Activated CD4-positive, CD25-positive, alpha-beta regulatory T cell (primary cell): ENCODE results near the gene AAGAB.

Experiments used
- DNase-seq, 4 experiments: peaks; one replicate each; lab custom pipeline; 2025; lab: John Stamatoyannopoulos, UW

Gene AAGAB

DNA sequence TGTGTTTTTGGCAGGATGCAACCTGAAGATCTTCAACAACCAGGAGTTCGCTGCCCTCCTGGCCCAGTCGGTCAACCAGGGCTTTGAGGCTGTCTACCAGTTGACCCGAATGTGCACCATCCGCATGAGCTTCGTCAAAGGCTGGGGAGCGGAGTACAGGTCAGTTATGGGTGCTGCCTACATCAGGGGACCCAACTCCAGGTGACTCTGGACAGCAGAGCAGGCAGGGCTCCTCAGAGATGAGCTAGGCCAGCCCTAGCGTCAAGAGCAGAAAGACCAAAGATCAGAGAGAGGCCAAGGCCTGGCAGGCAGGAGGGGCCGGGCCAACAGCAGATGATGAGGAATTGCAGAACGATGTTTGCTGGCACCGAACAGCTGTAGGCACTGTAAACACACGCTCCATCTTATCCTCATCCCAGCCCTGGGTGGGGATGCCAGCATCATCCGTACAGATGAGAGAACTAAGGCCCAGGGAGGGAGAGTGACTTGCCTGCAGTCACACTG, 67.1 kb downstream of the AAGAB start:
- DNase-seq, result no peak

DNA sequence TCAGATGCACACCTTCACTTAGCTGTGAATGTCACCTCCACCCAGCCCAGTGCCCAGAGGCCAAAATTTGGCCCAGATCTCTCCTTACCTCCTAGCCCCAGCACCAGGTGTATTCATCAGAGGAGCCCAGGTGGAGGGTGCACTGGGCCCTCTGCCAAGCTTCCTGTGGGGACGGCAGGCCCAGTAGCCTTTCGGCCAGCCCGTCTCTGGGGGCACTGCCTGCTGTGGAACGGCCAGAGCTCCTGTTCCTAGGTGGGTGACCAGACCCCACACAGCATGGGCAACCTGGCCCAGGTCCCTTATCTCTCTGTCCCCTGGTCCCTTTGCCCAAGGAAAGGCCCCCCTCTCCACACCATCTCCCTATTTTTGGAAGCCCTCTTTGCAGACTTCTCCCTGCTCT, 67.8 kb downstream of the AAGAB start:
- DNase-seq, result no peak

DNA sequence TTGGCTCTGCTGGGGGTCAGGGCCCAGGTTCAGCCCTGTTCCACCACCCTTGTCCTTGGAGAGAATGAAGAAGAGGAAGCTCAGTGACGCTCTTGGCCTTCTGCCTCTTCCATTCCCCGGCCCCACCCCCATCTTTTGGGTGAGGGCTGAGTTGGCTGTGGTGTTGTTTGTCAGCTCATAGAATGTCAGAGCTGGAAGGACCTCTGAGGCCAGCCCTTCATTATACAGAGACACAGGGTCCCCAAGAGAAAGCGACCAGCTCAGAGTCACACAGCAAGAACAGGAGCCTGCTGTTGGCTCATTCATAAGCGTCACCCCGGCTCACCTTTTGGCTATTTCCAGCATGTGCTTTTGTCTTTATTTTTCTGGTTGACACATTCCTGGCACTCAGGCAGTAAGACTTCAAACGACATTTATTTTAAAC, 68.2 kb downstream of the AAGAB start:
- no peak for DNase-seq

DNA sequence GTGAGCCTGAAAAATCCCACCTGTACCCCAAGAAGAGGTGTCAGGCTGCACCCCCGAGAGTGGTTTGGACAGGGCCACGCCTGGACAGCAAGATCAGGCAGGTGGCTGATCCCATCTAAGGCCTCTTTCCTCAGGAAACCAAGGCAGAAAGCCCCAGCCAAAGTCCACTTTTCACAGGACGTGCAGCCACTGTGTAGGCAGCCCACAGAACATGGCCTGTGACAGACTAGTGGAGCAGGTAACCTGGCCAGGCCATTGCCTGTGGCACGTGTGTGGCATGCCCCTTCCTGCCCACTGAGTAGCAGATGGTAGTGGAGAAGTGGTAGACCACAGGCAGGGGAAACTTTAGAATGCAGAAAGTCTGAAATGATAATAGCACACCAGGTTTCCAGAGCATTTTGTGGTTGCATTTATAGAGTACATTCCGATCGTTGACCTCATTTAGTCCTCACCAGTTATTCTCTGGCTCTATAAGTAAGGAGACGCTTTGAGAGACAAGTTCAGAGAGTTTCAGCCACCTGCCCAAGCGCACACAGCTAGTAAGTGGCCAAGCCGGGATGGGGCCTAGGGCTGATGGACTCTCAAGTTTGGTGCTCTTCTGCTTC, 68.7 kb downstream of the AAGAB start:
- no peak for DNase-seq

DNA sequence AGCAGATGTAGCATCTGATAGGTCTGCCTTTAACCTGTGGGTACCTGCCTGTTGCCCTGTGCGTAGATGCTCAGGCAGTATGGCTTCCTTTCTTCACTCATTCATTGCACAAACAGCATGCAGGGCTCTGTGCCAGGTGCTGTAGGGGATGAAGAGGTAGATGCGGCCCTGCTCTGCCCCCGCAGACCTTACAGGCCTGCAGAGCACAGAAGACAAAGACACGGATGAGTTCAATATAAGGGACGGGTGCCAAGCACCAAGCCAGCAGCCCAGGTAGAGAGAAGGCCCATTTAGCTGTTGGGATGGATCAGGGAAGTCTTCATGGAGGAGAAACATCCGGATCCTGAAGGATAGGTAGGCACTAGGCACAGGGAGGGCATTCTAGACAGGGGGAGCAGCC, 69.4 kb downstream of the AAGAB start:
- DNase-seq, result no peak

DNA sequence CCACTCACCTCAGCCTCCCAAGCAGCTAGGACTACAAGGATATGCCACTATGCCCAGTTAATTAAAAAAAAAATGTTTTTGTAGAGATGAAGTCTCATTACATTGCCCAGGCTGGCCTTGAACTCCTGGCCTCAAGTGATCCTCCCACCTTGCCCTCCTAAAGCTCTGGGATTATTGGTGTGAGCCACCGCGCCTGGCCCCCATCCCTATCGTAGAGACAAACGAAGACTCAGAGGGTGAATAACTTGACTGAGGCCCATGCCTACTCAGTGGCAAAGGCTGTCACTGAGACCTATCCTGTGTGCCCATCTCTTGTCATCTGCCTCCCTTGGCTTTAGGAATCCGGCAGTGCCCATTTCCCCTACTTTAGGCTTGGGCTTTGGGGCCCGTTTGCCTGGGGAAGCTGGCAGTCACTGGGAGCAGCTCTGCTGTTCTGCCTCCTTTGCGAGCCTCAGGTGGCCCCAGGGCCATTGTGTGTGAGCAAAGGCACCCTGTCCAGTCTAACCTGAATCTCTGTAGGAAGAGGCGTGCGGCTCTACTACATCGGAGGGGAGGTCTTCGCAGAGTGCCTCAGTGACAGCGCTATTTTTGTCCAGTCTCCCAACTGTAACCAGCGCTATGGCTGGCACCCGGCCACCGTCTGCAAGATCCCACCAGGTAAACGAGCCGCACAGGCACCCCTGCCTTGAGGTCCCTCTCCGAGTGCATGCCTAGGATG, 70.1 kb downstream of the AAGAB start:
- DNase-seq, result no peak

DNA sequence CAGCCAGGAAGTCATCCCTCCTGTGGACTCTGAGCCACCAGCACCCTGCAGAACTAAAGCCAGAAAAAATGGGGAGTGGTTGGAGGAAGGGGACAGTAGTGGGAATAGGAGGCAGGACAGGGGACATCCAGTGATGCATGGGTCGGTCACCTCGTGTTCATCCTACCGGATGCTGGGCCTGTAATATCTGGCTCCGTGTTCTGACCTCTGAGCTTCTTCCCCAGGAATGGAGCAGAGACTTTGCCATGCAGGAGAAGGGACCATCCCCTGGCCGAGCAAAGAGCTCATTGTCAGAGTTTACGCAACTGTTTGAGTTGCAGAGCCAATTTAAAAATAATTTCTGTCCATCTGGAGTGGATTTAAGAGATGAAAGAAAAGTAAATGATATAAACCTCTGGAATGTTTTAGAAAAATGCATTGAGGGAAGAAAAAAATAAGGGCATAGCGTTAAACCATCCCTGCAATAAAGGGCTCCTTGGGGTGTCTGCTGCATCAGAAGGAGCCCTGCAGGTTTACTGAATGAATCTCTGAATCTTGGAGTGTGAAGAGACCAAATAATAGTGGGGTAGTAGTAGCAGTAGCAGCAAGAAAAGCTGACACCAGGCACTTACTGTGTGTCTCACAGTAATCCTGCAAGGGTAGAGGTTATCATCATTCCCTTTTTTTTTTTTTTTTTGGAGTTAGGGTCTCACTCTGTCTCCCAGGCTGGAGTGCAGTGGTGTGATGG, 70.9 kb downstream of the AAGAB start:
- no peak for DNase-seq

DNA sequence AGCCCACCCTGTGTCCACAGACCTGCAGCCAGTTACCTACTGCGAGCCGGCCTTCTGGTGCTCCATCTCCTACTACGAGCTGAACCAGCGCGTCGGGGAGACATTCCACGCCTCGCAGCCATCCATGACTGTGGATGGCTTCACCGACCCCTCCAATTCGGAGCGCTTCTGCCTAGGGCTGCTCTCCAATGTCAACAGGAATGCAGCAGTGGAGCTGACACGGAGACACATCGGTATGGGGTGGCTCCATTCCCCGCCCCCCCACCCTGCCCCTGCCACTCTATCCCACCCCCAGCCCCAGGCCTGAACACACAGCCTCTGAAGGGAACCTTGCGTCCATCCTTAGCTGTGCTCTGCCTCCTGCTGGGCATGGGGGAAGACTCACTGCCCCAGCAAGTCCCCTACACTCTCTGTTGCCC, 73.2 kb downstream of the AAGAB start:
- no peak for DNase-seq

DNA sequence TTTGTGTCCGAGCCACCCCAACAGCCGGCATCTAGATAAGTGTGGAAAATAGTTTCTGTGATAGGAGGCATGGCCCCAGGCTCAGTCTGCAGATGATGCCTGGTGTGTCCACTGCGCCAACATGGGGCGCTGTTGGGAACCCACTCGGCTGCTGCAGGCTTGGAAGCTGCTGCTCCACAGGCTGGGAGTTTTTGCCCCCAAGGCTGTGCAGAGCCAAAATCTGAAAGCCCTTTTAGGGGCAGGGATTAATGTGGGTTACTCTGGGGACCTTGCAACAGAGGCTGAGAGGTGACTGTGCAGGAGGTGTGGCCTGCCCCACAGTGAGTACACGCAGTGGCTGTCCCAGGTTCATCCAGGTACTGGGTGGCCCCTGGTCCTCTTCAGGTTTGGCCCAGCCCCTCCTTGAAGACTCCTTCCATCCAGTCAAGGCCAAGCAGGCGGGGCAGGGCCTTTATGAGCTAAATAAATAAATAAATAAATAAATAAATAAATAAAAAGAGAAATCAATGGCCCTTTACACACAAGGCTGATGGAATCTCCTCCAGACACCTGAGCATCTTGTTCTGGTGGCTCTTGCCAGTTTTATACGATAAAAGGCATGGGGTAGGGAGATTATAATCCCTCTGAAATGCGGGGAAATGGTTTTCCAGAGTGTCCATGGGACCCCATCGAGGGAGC, 73.8 kb downstream of the AAGAB start:
- no peak for DNase-seq

DNA sequence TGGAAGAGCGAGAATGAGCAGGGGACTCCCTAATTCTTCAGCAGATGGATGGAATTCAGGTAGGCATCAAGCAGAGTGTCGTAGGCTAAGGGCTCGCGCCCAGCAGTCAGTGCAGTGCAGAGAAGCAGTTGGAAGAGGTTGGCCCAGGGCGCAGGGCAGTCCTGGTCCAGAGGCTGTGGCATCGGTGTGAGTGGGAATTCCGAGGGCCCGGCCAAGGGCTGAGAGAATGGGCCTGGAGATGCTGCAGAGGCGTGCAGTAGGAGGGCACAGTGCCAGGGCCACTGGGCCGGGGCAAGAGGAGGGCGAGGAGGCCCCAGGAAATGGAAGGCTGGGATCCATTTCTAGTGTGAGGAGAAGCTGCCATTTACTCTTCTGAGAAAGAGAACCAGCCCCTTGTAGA, 74.4 kb downstream of the AAGAB start:
- DNase-seq, result no peak

DNA sequence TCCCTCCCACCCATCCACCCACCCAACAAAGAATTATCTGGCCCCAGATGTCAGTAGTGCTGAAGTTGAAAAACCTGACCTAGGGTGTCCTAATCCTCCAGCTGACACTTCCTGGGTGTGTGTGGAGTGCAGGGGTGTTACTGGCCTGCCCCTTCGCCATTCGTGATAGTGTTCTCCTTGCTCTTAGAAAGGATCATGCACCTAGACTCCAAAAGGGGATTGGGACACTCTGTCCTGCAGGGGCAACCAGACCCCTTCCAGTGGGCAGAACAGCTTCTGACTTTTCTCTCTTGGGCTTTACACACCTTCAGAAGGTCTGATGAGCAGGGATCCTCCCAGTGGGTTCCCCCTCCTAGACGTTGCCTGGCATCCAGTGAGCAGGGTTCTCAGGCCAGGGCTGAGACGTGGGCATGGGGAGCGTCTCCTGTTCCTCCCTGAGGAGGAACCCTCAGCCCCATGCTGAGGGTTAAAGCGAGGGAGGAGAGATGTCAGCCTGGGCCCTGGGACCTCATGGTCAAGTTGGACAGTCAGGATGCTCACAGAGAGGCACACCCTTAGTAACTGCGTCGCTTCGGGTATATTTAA, 75.0 kb downstream of the AAGAB start:
- no peak for DNase-seq

DNA sequence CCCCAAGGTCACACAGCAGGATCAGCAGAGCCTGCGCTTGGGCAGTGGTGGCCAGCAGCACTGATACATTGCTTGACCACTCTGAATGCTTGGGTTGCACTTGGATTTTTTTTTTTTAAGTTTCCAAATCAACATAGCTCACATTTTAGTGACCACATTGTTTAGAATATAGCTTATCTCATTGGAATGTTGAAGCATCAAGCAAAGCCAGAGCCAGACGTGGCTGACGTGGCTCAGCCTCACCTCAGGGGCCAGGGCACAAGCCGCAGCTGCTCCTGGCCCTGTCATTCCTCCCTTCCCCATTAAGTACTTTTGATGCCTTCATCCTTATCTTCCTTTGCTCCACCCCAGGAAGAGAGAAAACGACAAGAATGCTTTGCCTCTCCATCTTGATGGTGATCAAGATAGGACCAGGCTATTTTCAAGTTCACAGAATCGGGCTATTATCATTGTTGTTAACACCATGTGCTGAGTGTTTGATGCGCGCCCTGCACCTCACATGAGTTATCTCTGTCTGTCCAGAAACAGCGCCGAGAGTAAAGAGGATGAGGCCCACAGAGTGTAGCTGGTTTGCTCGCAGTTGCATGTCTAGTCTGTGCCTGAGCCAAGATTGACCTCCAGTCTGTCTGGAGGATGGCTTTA, 75.8 kb downstream of the AAGAB start:
- no peak for DNase-seq

DNA sequence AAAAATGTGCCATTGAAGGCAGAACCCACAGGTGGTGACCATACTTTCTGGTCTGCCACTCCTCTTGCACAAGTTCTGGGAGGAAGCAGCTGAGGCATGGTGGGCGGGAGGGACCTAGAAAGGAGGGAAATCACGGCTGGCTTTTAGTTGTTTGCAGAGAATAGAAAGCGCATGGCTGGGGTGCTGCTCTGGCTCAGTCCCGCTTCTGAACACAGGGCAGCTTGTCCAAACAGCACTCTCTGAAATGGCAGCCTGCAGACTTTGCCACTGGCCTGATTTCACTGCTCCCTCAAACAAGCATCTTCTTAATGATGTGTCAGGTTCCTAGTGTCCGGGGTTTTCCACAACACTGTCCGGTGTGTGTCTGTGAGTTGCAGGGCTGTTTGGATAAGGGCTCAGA, 76.7 kb downstream of the AAGAB start:
- no peak for DNase-seq

DNA sequence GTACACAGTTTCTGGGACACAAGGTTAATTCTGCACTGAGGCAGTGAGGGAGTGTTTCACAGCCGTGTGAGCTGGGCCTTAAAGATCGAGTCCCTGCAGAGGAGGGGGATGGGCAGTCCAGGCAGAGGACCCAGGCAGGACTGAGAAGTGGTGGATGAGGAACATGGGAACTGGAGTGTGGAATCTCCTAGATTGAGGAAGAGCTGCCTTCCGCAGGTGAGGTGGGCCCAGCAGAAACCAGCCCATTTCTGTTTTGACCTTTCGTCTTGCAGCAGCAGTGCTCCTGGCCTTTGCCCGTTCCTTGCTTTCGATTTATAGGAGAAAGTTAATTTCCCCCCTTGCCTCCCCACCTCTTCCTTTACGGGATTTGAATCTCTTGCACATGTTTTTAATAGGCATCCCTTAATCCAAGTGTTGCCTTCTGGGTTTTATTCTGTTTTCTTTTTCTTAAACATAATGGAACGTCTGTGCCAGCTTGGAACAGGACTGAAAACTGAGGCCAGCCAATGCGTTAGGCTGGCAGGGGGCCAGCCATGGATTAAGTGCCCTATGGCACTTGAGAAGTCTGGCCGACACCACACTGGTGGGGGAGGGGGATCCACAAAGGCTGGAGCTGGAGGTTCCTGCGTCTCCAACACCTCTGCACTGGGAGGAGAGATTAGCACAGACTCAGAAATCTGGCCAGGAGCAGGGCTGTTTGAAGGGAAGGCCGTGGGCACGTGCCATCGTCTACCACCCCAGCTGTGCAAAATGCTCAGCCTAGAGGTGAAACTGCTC, 78.1 kb downstream of the AAGAB start:
- no peak for DNase-seq

DNA sequence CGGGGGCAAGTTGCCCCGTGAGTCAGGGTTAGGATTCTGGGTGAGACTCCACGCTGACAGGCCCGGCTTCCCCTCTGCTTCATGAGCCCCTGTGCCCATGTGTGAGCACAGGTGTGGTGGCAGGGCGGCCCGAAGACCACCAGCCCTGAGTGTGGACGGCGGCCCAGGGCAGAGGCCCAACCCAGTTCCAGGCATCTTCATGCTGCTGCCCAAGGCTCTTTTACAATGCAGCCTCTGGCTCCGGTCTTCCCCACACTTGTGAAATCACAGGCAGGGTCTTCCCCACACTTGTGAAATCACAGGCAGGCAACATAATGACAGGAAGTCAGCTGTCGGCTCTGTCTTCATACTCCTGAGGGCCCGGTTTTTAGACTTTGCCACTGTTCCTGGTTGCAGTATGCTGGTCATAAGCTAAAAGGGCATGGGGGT, 78.8 kb downstream of the AAGAB start:
- DNase-seq, result no peak

DNA sequence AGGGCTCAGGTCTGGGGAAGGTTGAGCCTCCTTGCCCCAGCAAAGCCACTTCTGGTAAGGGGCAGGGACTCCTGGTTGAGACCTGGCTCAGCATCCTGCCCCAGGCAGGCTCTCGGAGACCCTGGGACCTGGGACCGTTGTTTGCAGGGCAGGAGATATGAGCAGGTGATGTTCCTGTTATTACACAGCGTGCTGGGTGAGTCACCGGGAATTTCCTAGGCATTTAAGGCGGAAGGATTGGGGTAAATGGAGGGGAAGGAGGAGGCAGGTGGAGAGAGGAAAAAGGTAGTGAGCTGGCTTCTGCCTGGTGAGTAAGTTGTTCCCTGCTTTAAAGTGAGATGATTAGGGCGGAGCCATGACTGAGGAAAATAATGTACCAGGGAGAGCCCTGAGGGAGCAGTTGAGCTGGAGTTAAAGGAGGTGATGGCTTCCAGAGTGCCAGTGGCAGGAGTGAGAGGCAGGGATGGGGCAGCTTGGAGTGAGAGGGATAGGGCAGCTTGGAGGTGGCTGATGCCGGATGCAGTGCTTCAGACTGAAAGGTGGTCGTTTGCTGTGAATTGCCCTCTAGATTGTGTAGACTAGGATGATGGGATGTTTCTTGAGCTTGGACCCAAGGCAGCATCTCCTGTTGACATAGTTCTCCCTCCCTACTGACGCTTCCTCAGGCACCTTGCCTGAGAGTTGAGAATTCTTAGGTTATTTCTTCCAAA, 79.4 kb downstream of the AAGAB start:
- DNase-seq, result no peak

DNA sequence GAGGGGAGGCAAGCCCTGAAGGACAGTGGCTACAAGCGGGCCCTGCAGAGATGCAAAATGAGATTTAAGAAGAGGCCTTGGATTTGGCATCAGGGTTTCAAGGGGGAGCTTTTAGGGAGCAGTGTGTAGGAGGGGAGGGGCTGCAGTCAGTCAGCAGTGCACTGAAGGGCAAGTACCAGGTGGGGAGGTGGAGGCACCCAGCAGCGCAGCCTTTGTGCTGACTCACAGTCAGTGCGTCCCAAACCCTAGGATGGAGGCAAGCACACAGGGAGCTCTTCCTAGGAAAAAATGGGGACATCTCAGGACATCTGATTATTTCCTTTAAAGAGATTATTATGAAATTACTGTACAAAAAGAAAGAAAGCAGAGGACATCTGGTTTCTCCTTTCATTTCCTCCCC, 80.0 kb downstream of the AAGAB start:
- DNase-seq, result no peak

DNA sequence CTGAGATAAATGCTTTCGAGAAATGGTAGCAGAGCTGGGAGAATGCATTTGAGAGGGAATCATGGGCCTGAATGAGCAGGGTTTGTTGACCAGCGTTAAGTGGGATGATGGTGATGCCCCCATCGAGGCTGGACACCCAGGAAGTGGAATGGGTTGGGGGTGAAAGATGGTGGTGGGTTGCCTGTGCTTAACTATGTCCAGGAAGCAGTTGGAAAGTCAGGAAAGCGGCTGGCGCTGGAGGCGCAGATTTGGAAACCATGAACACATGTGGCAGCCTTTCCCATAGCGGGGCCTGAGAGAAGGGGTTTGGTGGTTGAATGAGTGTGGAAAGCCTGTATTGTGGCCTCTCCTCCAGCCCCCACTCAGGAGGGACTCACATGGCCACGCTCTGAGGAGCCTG, 80.7 kb downstream of the AAGAB start:
- no peak for DNase-seq

DNA sequence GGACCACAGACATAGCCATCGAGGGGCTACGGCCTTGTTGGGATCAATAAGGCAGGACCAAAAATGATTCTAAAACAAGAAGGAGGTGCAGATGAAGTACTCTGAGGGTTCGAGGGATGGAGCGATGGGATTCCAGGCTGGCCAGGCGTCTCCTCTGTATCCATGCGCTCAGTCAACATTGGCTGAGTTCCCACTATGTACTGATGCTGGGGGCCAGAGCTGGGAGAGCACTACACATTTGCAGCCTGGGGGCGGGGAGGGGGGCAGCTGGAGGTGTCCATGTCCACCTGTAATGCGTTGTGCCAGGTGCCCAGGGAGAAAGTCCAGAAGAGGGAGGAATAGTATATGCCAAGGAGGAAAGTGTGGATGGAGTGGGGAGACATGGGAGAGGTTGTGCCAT, 81.5 kb downstream of the AAGAB start:
- DNase-seq, result no peak

DNA sequence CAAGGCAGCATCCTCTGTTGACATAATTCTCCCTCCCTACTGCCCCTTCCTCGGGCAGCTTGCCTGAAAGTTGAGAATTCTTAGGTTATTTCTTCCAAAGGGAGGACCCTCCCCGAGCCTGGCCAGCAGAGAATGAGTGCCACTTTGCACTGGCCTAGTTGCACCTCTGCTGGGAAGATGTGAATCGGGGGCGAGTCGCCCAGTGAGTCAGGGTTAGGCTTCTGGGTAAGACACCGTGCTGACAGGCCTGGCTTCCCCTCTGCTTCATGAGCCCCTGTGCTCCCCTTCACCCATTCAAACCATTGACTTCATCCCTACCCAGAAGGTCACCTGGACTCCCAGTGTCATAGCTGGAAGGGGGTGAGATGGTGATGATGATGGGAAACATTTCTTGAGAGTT, 82.3 kb downstream of the AAGAB start:
- no peak for DNase-seq
